GM18517 (cell line): Measurements from ENCODE around the gene SLC35F6.
"Not testable (repeated sequence)": the region's sequence is repeated elsewhere in the genome, so short reads cannot be mapped to it uniquely, and the experiment has no call there.

Source experiments
- ATAC-seq: cut with Tn5 transposase; IDR thresholded peaks from one replicate; pipeline ENCODE4 v1.9.1; 2021; ENCODE audit warnings: mild to moderate bottlenecking, moderate library complexity; ENCODE audit not compliant: unreplicated experiment

SLC35F6 gene

DNA sequence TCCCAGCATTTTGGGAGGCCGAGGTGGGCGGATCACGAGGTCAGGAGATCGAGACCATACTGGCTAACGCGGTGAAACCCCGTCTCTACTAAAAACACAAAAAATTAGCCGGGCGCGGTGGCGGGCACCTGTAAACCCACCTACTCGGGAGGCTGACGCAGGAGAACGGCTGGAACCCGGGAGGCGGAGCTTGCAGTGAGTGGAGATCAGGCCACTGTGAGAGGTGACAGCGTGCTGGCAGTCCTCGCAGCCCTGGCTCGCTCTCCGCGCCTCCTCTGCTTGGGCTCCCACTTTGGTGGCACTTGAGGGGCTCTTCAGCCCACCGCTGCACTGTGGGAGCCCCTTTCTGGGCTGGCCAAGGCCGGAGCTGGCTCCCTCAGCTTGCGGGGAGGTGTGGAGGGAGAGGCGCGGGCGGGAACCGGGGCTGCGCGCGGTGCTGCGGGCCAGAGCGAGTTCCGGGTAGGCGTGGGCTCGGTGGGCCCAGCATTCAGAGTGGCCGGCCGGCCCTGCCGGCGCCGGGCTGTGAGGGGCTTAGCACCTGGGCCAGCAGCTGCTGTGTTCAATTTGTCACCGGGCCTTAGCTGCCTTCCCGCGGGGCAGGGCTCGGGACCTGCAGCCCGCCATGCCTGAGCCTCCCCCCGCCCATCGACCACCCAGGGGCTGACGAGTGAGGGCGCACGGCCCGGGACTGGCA is 50.1 kb downstream of the SLC35F6 start:
- ATAC-seq = not testable (repeated sequence)

DNA sequence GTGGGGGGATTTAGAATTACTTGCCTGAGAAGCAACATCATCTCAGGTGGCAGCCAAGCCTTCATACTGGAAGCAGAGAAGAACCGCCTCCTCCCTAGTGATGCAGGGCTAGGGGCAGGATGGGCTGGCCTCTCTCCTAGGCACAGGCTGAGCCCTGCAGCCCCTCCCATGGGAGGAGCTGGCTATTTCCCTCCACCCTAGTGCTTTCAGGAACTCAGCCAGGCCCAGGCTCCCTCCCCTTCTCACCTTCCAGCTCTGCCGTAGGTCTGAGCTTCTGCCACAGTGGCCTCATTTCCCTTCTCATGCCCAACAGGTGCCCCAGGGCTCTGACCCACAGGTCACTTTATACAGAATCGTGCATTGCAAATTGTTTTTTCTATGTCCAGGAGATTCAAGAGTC is 52.8 kb downstream of the SLC35F6 start:
- no peak for ATAC-seq

DNA sequence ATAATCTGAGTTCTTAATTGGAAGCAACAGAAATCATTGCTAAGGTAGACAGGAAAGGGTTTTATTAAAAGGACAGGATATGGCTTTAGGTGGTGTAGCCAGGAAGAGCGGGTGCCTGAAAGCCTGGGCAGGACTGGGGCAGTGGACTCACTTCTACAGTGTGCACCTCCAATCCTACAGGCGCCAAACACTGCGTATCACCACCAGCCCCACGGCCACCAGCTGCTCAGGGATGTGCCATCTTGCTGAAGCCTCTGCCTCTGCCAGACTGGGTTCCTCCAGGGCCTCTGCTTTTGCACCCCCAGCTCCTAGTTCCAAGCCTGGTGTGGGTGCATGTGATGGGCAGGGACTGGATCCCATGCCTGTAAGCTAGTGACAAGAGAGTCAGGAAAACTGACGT is 54.2 kb downstream of the SLC35F6 start:
- ATAC-seq = no peak

DNA sequence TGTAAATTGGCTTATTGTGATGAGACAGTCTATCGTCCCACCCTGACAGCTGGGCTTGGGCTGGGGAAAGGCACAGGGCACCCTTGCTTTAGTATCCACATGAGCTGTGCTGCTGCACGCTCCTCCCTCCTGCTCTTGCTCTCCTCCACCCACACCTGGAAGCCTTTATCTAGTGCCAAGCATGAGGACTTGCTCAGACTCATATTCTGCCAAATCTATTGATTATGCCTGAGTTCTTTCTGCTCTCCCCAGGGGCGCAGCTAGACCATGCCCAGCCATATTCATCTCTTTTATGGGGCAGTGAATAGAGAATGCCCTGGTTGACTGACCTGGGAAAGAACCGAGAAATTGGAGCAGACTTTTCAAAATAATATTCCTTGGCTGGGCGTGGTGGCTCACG is 54.9 kb downstream of the SLC35F6 start:
- no peak for ATAC-seq

DNA sequence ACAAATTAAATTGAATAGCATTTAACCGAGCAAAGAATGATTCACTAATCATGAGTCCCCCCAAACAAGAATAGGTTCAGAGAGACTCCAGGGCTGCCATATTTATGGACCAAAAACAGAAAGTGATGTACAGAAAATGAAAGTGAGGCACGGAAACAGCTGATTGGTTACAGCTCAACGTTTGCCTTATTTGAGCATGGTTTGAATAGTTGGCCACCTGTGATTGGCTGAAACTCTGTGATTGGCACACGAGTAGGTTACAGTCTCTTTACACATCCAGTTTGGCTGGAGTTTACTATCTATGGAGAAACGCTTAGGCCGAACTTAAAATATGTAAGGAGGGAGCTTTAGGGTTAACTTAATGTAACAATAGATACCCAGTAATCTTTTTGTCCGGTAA is 56.8 kb downstream of the SLC35F6 start:
- no peak for ATAC-seq

DNA sequence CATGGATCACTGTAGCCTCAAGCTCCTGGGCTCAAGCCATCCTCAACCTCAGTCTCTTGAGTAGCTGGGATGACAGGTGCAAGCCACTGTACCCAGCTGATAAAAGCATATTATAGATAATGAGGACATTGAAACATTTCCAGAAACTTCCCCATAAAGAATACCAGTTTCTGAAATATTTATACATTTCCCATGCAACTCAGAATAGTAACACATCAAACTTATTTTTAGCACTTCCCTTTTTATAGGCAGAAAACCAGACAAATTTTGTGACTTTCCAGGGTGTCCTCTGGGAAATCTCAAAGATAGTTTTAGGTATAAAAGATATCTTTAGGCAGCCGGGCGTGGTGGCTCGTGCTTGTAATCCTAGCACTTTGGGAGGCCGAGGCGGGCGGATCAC is 58.8 kb downstream of the SLC35F6 start:
- no peak for ATAC-seq
